SH-SY5Y (cell line): ENCODE measurements around the gene SMYD3.

Experiments
- GATA2 ChIP-seq: IDR thresholded peaks from 2 replicates; pipeline ENCODE4 v1.6.1; 2011; ENCODE audit warnings: mild to moderate bottlenecking, low read depth, low read length
- GATA3 ChIP-seq: IDR thresholded peaks from 2 replicates; pipeline ENCODE4 v1.6.1; 2011; ENCODE audit warnings: low read depth, mild to moderate bottlenecking, low read length, moderate library complexity

GRCh38 chr1:245978915-245979314 is 528.2 kb downstream of the SMYD3 start:
- TF ChIP-seq GATA2 (no peak), GATA3 (no peak)
